ENCODE data around the gene ARPC1B.
"Not testable (repeated sequence)": the region's sequence is repeated elsewhere in the genome, so short reads cannot be mapped to it uniquely, and the experiment has no call there.

The ARPC1B gene

DNA sequence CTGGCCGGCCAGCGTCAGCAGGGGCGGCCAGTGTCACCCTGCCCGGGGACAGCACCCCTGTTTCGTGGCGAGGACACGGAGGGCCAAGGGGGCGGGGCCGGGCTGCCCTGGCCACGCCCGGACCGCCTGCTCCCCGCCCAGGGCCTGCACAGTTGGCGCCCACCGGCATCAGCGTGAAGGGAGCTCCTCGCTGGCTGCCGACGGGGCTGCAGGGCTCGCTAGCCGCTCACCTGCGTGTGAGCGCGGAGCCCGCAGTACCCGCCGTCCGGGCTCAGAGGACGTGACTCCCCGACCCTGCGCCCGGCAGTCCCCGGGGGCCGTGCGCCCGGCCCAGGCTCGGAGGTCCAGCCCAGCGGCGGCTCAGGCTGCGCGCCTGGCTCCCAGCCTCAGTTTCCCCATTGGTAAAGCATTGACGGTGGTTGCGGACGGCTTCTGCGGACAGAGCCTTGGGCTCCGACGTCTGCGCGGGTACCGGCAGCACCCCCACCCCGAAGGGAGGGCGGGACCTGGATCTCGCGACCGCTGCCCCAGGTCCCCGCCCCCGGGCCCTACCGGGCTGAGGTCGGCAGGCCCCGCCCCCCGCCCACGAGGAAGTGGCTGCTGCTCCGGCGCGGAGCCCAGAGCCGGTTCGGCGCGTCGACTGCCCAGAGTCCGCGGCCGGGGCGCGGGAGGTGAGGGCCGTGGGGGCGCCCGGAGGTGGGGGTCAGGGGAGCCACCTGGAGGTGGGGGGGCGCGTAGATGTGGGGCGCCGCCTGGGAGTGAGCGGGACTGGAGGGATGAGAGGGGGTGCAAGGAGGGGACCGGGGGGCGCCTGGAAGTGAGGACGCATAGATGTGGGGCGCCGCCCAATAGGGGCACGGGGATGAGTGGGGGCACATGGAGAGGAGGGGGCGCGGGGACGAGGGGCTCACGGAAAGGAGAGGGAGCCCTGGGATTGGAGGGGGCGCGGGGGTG lies at the start of gene ARPC1B:
Gene ARPC1B, plus strand, starts transcription at position 620 of the 954 bp plus-strand sequence. CDS start 10,985 bp downstream, outside the sequence.
- DNase-seq: peak; percentile 90
- ATAC-seq: peak; percentile 66

DNA sequence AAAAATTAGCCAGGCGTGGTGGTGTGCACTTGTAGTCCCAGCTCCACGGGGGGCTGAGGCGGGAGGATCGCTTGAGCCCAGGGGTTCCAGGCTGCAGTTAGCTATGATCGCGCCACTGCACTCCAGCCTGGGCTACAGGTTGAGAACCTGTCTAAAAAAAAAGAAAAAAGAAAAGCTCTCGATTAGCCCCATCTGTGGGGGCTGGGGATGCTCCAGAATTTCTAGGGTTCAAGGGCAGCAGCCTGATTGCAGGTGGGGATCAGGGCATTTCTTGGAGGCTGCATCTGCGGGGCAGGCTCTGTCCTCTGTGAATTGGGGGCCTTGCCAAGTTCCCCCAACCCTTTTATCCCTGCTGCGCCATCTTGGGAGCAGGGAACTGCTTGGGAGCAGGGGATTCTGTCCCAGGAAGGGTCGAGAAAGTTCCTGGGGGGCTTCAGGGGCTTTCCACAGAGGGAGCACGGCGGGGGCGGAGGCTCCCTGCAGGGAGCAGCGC lies 49.5 kb upstream of the ARPC1B start:
- ATAC-seq (no peak), DNase-seq (peak; percentile 11)

GRCh38 chr7:99325592-99326407 lies 48.7 kb upstream of the ARPC1B start, which contains the start of gene ARPC1A:
TSS of gene ARPC1A (plus strand) at chr7:99325898. CDS start at chr7:99333354, 7,456 bp downstream.
- ATAC-seq (peak; percentile 95), DNase-seq (peak; percentile 93)

DNA sequence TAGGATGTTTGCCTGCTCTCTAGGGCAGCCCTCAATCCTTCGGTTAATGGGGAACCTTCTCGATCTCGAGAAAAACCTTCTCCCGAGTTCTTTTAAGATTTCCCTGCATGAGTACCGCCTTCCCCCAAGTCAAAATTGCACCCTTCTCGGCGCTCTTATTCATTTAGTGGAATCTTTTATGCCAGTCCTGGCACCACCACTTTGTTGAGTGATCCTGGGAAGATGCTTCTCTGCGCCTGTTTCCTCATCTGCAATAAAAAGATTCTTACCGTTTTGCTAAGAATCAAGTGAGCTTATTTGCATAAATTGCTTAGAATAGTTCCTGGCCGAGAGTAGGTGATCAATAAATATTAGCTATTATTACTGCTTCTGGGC lies 48.1 kb upstream of the ARPC1B start:
- DNase-seq: no peak
- ATAC-seq: no peak

DNA sequence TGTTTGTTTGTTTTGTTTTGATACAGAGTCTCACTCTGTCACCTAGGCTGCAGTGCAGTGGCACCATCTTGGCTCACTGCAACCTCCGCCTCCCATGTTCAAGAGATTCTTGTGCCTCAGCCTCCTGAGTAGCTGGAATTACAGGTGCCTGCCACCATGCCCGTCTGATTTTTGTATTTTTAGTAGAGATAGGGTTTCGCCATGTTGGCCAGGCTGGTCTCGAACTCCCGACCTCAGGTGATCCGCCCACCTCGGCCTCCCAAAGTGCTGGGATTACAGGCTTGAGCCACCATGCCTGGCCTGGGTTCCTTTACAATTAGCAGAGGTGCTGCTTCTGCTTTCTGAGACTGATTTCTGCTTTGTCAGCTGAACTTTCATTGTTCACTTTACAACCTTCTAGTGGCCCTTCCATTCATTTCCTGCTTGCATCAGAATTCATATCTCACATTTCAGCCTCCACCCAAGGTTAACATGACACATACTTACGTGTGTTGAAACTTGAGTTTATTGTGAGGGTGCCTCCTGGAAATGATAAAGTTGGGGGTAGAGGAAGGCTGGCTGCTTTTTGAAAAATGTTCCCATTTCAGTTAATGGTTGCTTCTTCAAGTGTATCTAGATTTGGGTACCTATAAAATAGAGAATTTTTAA lies 44.1 kb upstream of the ARPC1B start:
- not testable (repeated sequence) for DNase-seq
- ATAC-seq: peak; percentile 69

DNA sequence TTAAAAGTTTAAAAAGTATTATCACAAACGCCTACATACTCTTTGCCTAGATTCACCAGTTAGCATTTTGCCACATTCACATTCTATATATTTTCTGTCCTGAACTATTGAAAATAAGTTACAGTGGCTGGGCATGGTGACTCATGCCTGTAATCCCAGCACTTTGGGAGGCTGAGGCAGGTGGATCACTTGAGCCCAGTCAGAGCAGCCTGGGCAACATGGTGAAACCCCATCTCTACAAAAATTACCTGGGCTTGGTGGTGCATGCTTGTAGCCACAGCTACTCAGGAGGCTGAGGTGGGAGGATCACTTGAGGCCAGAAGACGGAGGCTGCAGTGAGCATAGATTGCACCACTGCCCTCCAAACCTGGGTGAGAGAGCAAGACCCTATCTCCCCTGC lies 43.5 kb upstream of the ARPC1B start:
- DNase-seq (peak; percentile 32), ATAC-seq (peak; percentile 59)

DNA sequence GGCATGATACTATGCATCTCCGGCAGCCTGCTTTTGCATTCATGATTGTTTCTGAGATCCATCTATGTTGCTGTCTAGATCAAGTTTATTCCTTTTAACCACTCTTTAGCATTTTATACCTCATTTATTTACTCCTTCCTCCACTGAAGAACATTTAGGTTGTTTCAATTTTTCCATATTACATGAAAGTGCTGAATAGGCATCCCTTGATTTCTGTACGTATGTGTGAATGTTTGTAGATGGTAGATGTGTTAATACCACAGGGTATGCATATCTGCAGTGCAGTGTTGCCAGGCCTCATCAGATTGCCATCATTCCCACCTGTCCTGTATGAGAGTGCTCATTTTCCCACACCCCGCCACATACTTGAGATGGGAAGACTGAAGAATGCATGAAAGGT lies 34.9 kb upstream of the ARPC1B start:
- no peak for DNase-seq
- ATAC-seq: no peak

DNA sequence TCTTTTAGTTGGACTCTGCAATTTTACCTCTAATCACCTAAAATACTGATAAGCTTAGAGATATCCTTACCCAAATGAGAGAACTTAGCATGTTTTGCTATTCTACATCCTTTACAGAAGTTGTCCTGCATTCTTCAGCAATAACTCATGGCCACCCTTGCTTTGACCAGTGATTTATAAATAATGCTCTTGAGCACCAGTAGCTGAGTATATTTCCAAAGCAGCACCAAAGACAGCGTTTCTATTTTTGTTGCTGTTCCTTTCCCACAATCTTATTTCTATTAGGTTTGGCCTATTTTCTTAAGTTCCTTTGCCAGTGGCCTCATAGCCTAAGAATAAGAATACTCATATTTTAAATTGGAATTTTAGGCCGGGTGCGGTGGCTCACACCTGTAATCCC lies 33.9 kb upstream of the ARPC1B start:
- DNase-seq: no peak

DNA sequence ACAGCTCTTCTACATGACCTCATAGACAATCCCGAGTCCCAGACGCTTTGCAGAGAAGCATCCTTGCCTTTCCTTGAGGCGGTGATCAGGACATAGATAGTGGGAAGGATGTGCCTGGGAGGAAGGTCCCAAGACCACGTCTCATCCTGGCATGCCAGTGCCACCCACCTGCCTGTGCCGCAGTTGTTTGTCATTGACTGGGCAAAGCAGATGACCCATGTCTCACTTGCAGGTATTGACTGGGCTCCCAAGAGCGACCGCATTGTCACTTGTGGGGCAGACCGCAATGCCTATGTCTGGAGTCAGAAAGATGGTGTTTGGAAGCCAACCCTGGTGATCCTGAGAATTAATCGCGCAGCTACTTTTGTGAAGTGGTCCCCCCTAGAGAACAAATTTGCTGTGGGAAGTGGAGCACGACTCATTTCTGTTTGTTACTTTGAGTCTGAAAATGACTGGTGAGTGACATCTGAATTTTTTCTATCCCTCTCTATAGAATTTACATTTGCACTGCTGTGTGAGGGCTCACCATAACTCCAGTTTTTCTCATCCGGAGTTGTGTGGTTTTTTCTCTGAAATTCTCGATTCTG lies 30.4 kb upstream of the ARPC1B start:
- ATAC-seq (no peak), DNase-seq (no peak)

More for the DNA sequence above, 33.9 kb upstream of the ARPC1B start:
- no peak for ATAC-seq

GRCh38 chr7:99350641-99351040 lies 23.9 kb upstream of the ARPC1B start:
- not testable (repeated sequence) for ATAC-seq

GRCh38 chr7:99352247-99352646 lies 22.3 kb upstream of the ARPC1B start:
- no peak for ATAC-seq

More at GRCh38 chr7:99350641-99351040, 23.9 kb upstream of the ARPC1B start:
- DNase-seq: not testable (repeated sequence)

GRCh38 chr7:99355098-99355497 lies 19.4 kb upstream of the ARPC1B start:
- ATAC-seq (no peak), DNase-seq (no peak)

More at GRCh38 chr7:99352247-99352646, 22.3 kb upstream of the ARPC1B start:
- DNase-seq: no peak

GRCh38 chr7:99357701-99358490 lies 16.6 kb upstream of the ARPC1B start:
- ATAC-seq (no peak), DNase-seq (no peak)

DNA sequence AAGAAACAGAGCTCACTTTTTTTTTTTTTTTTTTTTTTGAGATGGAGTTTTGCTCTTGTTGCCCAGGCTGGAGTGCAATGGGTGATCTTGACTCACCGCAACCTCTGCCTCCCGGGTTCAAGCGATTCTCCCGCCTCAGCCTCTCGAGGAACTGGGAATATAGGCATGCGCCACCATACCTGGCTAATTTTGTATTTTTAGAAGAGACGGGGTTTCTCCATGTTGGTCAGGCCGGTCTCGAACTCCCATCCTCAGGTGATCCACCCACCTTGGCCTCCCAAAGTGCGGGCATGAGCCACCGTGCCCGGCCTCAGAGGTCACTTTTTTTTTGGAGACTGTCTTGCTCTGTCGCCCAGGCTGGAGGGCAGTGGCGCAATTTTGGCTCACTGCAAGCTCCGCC lies 16.0 kb upstream of the ARPC1B start:
- DNase-seq, ATAC-seq: not testable (repeated sequence)

DNA sequence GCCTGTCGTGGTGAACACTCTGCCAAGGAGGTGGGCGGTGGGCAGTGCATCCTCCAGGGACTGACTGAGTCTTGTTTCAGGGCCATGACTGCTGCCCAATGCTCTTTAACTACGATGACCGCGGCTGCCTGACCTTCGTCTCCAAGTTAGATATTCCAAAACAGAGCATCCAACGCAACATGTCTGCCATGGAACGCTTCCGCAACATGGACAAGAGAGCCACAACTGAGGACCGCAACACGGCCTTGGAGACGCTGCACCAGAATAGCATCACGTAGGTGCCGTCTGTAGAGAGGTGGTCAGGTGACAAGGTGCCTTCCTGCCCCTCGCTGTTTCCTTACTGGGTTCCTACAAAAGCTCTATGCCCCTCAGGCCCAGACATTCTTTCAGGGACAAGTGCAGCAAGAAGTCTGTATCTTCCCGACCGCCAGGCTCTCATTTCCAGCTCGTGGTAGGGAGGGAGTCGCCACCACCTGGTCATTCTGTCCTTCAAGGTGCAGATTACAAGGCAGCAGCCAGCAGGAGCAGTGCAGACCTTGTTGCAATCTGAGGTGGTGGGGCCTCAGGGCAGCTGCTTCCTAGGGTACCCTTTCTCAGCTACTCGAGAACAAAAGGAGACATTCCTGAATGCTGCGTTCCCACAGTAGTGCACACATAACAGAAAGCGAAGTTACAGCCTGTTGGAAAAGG lies 14.9 kb upstream of the ARPC1B start:
- no peak for DNase-seq
- no peak for ATAC-seq

DNA sequence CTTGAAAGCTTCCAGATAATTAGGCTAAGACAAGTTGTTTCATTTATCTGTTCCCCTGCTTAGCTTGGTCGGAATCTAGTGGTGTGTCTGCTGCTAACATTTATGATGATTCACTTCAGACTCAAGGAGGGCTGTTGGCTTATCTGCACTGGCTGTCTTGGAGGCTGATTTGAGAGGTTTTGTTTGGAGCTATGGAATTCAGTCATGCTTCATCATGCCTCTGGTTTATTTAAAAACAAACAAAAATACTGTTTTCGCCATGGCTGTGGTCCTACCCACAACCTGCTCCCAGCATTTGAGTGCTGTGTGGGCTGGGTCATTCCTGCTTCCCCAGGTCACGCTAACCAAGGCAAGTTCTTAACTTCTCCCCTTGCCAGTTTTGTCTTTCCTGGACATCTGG lies 11.7 kb upstream of the ARPC1B start:
- no peak for DNase-seq
- ATAC-seq: no peak

DNA sequence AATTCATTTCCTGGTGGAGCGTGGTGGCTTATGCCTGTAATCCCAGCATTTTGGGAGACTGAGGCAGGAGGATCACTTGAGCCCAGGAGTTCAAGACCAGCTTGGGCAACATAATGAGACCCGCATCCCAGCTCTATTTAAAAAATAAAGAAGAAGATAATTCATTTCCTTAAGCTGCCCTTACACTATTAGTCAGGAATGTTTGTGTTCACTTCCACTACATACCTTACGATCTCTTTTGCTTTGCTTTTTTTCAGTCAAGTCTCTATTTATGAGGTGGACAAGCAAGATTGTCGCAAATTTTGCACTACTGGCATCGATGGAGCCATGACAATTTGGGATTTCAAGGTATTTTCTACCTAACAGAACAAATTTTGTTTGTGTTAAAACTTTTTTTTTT lies 11.2 kb upstream of the ARPC1B start:
- DNase-seq: no peak
- no peak for ATAC-seq

DNA sequence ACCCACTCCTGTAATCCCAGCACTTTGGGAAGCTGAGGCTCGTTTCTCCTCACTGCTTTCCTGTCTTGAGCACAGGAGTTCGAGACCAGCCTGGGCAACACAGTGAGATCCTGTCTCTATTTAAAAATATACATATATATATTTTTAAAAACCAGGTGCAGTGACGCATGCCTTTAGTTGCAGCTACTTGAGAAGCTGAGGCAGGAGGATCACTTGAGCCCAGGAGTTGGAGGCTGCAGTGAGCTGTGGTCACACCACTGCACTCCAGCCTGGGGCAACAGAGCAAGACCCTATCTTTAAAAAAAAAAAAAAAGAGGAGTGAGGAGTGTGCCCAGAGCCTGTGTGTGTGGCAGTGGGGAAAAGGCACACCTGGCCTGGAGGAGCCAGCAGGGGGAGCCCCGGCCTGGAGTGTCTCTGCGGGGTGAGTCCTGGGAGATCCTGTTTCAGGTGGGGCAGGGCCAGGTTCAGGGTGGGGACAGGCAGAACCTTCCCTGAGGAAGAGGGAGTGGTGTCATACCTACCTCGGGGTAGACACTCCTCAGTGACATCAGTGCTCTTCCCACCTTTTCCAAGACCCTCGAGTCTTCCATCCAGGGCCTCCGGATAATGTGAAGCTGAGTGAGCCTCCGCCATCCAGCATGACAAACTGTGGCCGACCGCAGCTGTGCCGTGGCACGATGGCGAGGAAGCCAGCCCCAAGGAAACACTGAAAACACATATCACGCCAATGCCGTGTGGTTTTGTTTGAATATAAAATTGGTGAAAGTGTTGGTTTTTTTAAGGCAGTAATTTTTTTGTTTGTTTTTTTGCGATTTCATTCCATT lies 9.0 kb upstream of the ARPC1B start:
- DNase-seq: peak; percentile 65
- peak; percentile 82 for ATAC-seq

- no peak for DNase-seq
- no peak for ATAC-seq
Observed at GRCh38 chr7:99366646-99367045, 7.9 kb upstream of the ARPC1B start.
